Measurements from ENCODE around the gene NT5DC3. TPM values are rescaled to one million over a fixed set of nuclear protein-coding genes. Genes with fewer than 3 reads are reported as not detected.

NT5DC3 gene
- total RNA-seq (100 to 1,000 TPM in 1 of 2 donors, 10 to 100 TPM in 1; 28.1 to 104 TPM), polyA plus RNA-seq (10 to 100 TPM in 1 of 2 donors, 1 to 10 TPM in 1; 3.6 to 24.3 TPM)
- long read RNA-seq, donor 1, partial matches to known transcripts = 1 of 60 reads
- long read RNA-seq, donor 1, other reads (novel, unspliced or antisense) = 59 of 60 reads
- long read RNA-seq, donor 2, full-length matches to known transcripts = 1 of 7 reads
- long read RNA-seq, donor 2, partial matches to known transcripts = 1 of 7 reads
- long read RNA-seq, donor 2, other reads (novel, unspliced or antisense) = 5 of 7 reads

GRCh38 chr12:103840876-103841689, at the start of gene NT5DC3:
Gene NT5DC3 (minus strand): TSS chr12:103841234. CDS start chr12:103841156, 78 bp downstream.
- WGBS, 2 donors = 1 to 2% methylated on average over 50 to 86 of the region's 86 CpGs
- Histone ChIP-seq H3K4me1 (ENCODE audit: control insufficient read depth in 1 of 2, insufficient read depth in 2 of 2, low read length in 2 of 2) (no peaks in the 10 kb centered on the region), H3K27ac (ENCODE audit: low read depth in 1 of 2, low read length in 2 of 2) (peak within 1 kb of the TSS; percentile 78 to 88), H3K9me3 (ENCODE audit: control insufficient read depth, low read length) (no peaks in the 10 kb centered on the region), H3K4me3 (ENCODE audit: low read length in 2 of 2) (peak within 1 kb of the TSS; percentile 96 to 97), H3K36me3 (ENCODE audit: control insufficient read depth in 1 of 2, insufficient read depth in 2 of 2, low read length in 1 of 2) (no peaks in the 10 kb centered on the region), H3K27me3 (ENCODE audit: control insufficient read depth in 1 of 2, insufficient read depth in 2 of 2, low read length in 1 of 2) (no peaks in the 10 kb centered on the region)
- peak; percentile 88 to 95 for DNase-seq
- peak; percentile 95 for ATAC-seq (ENCODE audit: low FRiP score)
- intact Hi-C loops (cut with DNase I) = loop anchor here in 1 of 2 donors (2.0 kb wide), 1 partner anchor 28 kb away; no protein-coding TSS in a partner anchor

GRCh38 chr12:103887738-103888137, 46.7 kb upstream of the NT5DC3 start:
- 77 to 80% methylated on average over 1 of the region's 1 CpG for WGBS, 2 donors
- no peaks in the 10 kb centered on the region for H3K36me3 ChIP-seq (ENCODE audit: control insufficient read depth in 1 of 2, insufficient read depth in 2 of 2, low read length in 1 of 2)
- H3K27me3 ChIP-seq (ENCODE audit: control insufficient read depth in 1 of 2, insufficient read depth in 2 of 2, low read length in 1 of 2) = no peaks in the 10 kb centered on the region
- no peak overlapping the region for H3K27ac ChIP-seq (ENCODE audit: low read depth in 1 of 2, low read length in 2 of 2)
- H3K9me3 ChIP-seq (ENCODE audit: control insufficient read depth, low read length) = no peaks in the 10 kb centered on the region
- no peak overlapping the region for H3K4me3 ChIP-seq (ENCODE audit: low read length in 2 of 2)
- H3K4me1 ChIP-seq (ENCODE audit: control insufficient read depth in 1 of 2, insufficient read depth in 2 of 2, low read length in 2 of 2) = no peaks in the 10 kb centered on the region
- DNase-seq (no peak), ATAC-seq (ENCODE audit: low FRiP score) (no peak)
- intact Hi-C loops (cut with DNase I) = loop anchor here in 1 of 2 donors (10.0 kb wide), 1 partner anchor 47 kb away; the partner anchor contains the start of gene HSP90B1

DNA sequence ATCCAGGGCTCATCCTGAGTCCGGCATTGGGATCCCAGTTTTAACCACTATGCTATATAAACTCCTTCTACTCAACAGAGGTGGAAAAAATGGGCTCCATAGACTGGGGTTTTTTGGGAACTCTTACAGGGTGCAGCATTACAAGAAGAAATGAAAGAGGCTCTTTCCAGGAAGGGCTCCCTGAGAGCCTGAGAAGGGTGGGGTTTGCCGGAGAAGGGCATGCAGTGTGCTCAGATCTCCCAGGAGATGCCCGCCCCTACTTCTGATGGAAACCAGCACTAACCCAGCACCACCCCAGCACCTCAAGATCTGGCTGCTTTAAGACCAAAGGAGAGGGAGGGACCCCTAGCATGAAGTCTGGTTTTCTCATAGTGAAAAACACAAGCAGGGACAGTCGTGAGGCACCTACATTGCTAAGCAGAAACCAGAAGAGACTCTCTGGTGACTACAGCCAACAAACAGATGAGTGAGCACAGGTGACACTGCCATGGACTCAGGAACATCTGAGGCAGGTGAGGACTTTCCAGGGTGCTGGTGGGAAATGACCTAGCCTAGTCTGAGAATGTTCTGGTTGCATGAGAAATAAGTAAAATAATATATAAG, 45.3 kb upstream of the NT5DC3 start:
- DNase-seq (no peak), ATAC-seq (ENCODE audit: low FRiP score) (no peak)
- H3K9me3 ChIP-seq (ENCODE audit: control insufficient read depth, low read length) = no peaks in the 10 kb centered on the region
- H3K4me1 ChIP-seq (ENCODE audit: control insufficient read depth in 1 of 2, insufficient read depth in 2 of 2, low read length in 2 of 2) = no peaks in the 10 kb centered on the region
- 53 to 82% methylated on average over 4 of the region's 4 CpGs for WGBS, 2 donors
- H3K27ac ChIP-seq (ENCODE audit: low read depth in 1 of 2, low read length in 2 of 2) = no peak overlapping the region
- intact Hi-C loops (cut with DNase I) = loop anchor here in 1 of 2 donors (10.0 kb wide), 1 partner anchor 49 kb away; the partner anchor contains the start of gene HSP90B1
- H3K27me3 ChIP-seq (ENCODE audit: control insufficient read depth in 1 of 2, insufficient read depth in 2 of 2, low read length in 1 of 2) = no peaks in the 10 kb centered on the region
- H3K36me3 ChIP-seq (ENCODE audit: control insufficient read depth in 1 of 2, insufficient read depth in 2 of 2, low read length in 1 of 2) = no peaks in the 10 kb centered on the region
- no peak overlapping the region for H3K4me3 ChIP-seq (ENCODE audit: low read length in 2 of 2)

GRCh38 chr12:103884316-103884715, 43.3 kb upstream of the NT5DC3 start:
- WGBS, 2 donors = 1 to 6% methylated on average over 4 of the region's 4 CpGs
- H3K27ac ChIP-seq (ENCODE audit: low read depth in 1 of 2, low read length in 2 of 2) = no peak overlapping the region
- no peaks in the 10 kb centered on the region for H3K9me3 ChIP-seq (ENCODE audit: control insufficient read depth, low read length)
- H3K36me3 ChIP-seq (ENCODE audit: control insufficient read depth in 1 of 2, insufficient read depth in 2 of 2, low read length in 1 of 2) = no peaks in the 10 kb centered on the region
- DNase-seq (no peak), ATAC-seq (ENCODE audit: low FRiP score) (no peak)
- intact Hi-C loops (cut with DNase I) = loop anchor here (5.0 to 10.0 kb wide), 2 partner anchors 43 to 50 kb away; partner anchors contain the start of gene HSP90B1 (in 1 of the 2)
- no peak overlapping the region for H3K4me3 ChIP-seq (ENCODE audit: low read length in 2 of 2)
- H3K27me3 ChIP-seq (ENCODE audit: control insufficient read depth in 1 of 2, insufficient read depth in 2 of 2, low read length in 1 of 2) = no peaks in the 10 kb centered on the region
- no peaks in the 10 kb centered on the region for H3K4me1 ChIP-seq (ENCODE audit: control insufficient read depth in 1 of 2, insufficient read depth in 2 of 2, low read length in 2 of 2)

DNA sequence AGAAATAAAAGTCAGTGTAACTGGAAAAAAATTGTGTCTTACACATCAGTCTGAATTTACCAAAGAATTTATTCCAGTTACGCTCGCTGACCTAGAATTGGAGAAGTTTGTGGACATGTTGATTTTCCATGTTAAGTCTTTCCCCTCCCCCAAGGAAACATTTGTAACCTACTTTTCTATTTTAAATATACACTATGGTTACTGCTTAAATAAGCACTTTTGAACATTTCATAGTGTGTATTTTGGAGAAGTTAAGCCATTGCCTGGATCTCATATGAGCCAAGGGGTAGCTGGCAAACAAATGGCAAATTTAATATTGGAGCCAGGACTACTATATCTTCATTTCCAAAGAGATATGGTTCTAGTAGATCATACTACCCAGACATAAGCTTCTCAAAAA, 42.9 kb upstream of the NT5DC3 start:
- no peak for DNase-seq
- Histone ChIP-seq H3K27ac (ENCODE audit: low read depth in 1 of 2, low read length in 2 of 2) (no peak overlapping the region), H3K36me3 (ENCODE audit: control insufficient read depth in 1 of 2, insufficient read depth in 2 of 2, low read length in 1 of 2) (no peaks in the 10 kb centered on the region), H3K9me3 (ENCODE audit: control insufficient read depth, low read length) (no peaks in the 10 kb centered on the region), H3K4me1 (ENCODE audit: control insufficient read depth in 1 of 2, insufficient read depth in 2 of 2, low read length in 2 of 2) (no peaks in the 10 kb centered on the region), H3K27me3 (ENCODE audit: control insufficient read depth in 1 of 2, insufficient read depth in 2 of 2, low read length in 1 of 2) (no peaks in the 10 kb centered on the region), H3K4me3 (ENCODE audit: low read length in 2 of 2) (no peak overlapping the region)
- WGBS, 2 donors = 12 to 13% methylated on average over 2 of the region's 2 CpGs
- ATAC-seq (ENCODE audit: low FRiP score) = no peak
- intact Hi-C loops (cut with DNase I) = loop anchor here (5.0 to 10.0 kb wide), 2 partner anchors 43 to 51 kb away; partner anchors contain the start of gene HSP90B1 (in 1 of the 2)

GRCh38 chr12:103882861-103883596, 42.0 kb upstream of the NT5DC3 start:
- WGBS, 2 donors = 73 to 74% methylated on average over 2 of the region's 2 CpGs
- intact Hi-C loops (cut with DNase I) = loop anchor here (5.0 to 10.0 kb wide), 2 partner anchors 44 to 52 kb away; partner anchors contain the start of gene HSP90B1 (in 1 of the 2)
- H3K27ac ChIP-seq (ENCODE audit: low read depth in 1 of 2, low read length in 2 of 2) = no peak overlapping the region
- H3K4me3 ChIP-seq (ENCODE audit: low read length in 2 of 2) = no peak overlapping the region
- H3K36me3 ChIP-seq (ENCODE audit: control insufficient read depth in 1 of 2, insufficient read depth in 2 of 2, low read length in 1 of 2) = no peaks in the 10 kb centered on the region
- H3K27me3 ChIP-seq (ENCODE audit: control insufficient read depth in 1 of 2, insufficient read depth in 2 of 2, low read length in 1 of 2) = no peaks in the 10 kb centered on the region
- DNase-seq = no peak
- no peaks in the 10 kb centered on the region for H3K9me3 ChIP-seq (ENCODE audit: control insufficient read depth, low read length)
- ATAC-seq (ENCODE audit: low FRiP score) = no peak
- H3K4me1 ChIP-seq (ENCODE audit: control insufficient read depth in 1 of 2, insufficient read depth in 2 of 2, low read length in 2 of 2) = no peaks in the 10 kb centered on the region

DNA sequence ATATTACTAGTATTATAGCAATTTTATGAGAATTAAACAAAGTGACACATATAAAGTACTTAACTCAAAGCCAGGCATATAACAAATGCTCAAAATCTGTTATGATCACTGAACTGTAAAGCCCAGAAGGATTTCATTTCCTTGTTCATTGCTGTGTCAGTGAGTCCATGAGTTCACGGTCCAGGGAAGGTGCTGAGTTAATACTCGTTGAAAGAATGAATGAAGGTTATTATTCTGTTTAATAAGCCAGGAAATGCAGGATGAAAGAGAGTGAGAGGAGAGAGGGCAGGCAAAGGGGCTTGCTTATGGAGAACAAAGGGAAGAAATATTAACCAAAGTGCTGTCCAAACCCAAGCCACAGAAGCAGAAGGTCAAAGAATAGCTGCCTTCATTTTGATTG, 40.2 kb upstream of the NT5DC3 start:
- intact Hi-C loops (cut with DNase I) = loop anchor here (5.0 to 10.0 kb wide), 2 partner anchors 46 to 54 kb away; partner anchors contain the start of gene HSP90B1 (in 1 of the 2)
- 65 to 70% methylated on average over 2 of the region's 2 CpGs for WGBS, 2 donors
- Histone ChIP-seq H3K27ac (ENCODE audit: low read depth in 1 of 2, low read length in 2 of 2) (no peak overlapping the region), H3K36me3 (ENCODE audit: control insufficient read depth in 1 of 2, insufficient read depth in 2 of 2, low read length in 1 of 2) (no peaks in the 10 kb centered on the region), H3K4me3 (ENCODE audit: low read length in 2 of 2) (no peak overlapping the region), H3K9me3 (ENCODE audit: control insufficient read depth, low read length) (no peaks in the 10 kb centered on the region), H3K4me1 (ENCODE audit: control insufficient read depth in 1 of 2, insufficient read depth in 2 of 2, low read length in 2 of 2) (no peaks in the 10 kb centered on the region), H3K27me3 (ENCODE audit: control insufficient read depth in 1 of 2, insufficient read depth in 2 of 2, low read length in 1 of 2) (no peaks in the 10 kb centered on the region)
- no peak for ATAC-seq (ENCODE audit: low FRiP score)
- DNase-seq = no peak
